ENCODE measurements around the gene PAK2. TPM values are rescaled to one million over a fixed set of nuclear protein-coding genes. Genes with fewer than 3 reads are reported as not detected.
A peak's percentile ranks its signal among the peaks of the same experiment; 100 is the strongest.
"Not testable (repeated sequence)": the region's sequence is repeated elsewhere in the genome, so short reads cannot be mapped to it uniquely, and the experiment has no call there.

PAK2 gene
- total RNA-seq, 1 donor from 2014 or later, result 36.9 TPM

DNA sequence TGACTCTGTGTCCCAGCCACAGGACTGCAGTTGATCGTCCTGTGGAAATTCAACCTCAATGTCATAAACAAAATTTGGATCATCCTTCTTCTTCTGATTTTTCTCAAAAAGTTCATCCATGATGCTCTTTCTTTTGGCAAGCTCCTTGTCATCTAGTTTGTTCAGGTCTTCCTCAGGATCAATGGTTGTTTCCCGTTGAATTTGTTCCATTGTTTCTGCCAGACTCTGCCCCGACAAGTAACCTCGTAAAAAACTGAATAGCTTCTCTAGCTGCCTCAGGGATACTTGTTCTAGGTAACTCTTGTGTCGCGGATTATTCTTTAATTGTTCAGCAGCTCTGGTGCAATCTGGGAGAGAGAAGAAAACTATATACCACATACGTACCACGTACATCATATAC lies 32.1 kb upstream of the PAK2 start:
- FAIRE-seq, result no peak
- no peaks in the 10 kb centered on the region for H3K27me3 ChIP-seq (ENCODE audit: control insufficient read depth, insufficient read depth, low read length)
- TF ChIP-seq, protein P1, sequence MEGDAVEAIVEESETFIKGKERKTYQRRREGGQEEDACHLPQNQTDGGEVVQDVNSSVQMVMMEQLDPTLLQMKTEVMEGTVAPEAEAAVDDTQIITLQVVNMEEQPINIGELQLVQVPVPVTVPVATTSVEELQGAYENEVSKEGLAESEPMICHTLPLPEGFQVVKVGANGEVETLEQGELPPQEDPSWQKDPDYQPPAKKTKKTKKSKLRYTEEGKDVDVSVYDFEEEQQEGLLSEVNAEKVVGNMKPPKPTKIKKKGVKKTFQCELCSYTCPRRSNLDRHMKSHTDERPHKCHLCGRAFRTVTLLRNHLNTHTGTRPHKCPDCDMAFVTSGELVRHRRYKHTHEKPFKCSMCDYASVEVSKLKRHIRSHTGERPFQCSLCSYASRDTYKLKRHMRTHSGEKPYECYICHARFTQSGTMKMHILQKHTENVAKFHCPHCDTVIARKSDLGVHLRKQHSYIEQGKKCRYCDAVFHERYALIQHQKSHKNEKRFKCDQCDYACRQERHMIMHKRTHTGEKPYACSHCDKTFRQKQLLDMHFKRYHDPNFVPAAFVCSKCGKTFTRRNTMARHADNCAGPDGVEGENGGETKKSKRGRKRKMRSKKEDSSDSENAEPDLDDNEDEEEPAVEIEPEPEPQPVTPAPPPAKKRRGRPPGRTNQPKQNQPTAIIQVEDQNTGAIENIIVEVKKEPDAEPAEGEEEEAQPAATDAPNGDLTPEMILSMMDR (IDR thresholded peaks at IDR 0.05; ENCODE audit: insufficient read depth, low read length, severe bottlenecking), result no peak
- H3K4me3 ChIP-seq (ENCODE audit: low read depth, low read length), result no peak overlapping the region
- no peaks in the 10 kb centered on the region for H3K36me3 ChIP-seq (ENCODE audit: control insufficient read depth, insufficient read depth, low read length)
- no peak for DNase-seq (ENCODE audit: low read depth)

DNA sequence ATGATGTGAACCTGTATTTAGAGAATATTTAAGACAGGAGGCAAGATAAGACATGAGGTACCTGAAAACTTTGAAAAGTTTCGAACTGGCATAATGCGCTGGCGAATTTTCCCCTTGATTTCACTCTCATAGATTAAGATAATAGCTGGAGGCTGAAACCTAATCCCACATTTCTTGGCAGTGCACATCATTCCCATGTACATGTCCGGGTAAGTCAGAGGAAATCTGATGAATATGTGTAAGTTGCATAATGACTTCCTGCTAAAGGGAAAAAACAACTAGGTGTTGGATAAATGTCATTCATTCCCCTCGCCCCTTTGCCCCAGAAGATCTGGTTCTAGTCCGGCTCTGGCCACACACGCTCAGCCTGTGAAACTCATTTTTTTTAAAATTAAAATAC lies 31.2 kb upstream of the PAK2 start:
- Histone ChIP-seq H3K27me3 (ENCODE audit: control insufficient read depth, insufficient read depth, low read length) (no peaks in the 10 kb centered on the region), H3K4me3 (ENCODE audit: low read depth, low read length) (no peak overlapping the region), H3K36me3 (ENCODE audit: control insufficient read depth, insufficient read depth, low read length) (no peaks in the 10 kb centered on the region)
- TF ChIP-seq, protein P1 (IDR thresholded peaks at IDR 0.05; ENCODE audit: insufficient read depth, low read length, severe bottlenecking), result no peak
- FAIRE-seq, result no peak
- DNase-seq (ENCODE audit: low read depth), result peak; percentile 77

DNA sequence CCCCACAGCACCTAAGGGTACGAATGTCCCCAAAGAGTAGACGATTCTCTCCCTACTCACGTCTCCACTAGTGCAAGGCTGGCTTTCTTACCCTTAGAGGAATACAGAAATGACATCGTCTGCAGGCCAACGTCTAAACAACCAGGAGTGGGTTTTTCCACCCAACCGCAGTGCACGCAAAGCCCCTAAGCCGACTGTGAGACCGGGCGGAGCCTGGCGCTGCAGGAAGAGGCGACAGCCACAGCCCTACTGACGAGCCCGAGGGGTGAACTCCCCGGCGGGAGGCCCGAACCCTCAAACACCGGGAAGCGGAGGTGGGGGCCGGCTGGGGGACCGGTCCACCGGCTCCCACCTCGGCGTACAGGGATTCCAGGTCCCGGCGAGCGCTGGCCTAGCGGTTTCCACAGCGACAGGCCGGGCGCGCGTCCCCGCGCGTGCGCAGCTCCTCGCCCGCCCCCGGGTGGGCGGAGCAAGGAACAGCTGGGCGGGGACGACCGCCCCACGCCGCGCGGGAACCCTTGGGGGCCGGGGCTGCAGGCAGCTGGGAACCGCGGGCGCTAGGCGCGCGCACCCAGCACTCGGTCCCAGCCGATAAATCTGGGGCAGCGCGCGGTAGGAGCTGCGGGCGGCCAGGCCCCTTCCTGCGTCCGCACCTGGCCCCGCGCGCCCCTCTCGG lies 27.7 kb upstream of the PAK2 start, which contains the start of the genes CEP19 and PIGX:
TSS of gene CEP19 (minus strand) at position 413 of the 676 bp plus-strand sequence. CDS start 3,593 bp downstream, outside the sequence.
TSS of gene PIGX (plus strand) at position 540 of the 676 bp plus-strand sequence.
- FAIRE-seq (no peak), DNase-seq (ENCODE audit: low read depth) (peak; percentile 53)
- peak within 1 kb of the TSS; percentile 69 for H3K4me3 ChIP-seq (ENCODE audit: low read depth, low read length)
- no peaks in the 10 kb centered on the region for H3K36me3 ChIP-seq (ENCODE audit: control insufficient read depth, insufficient read depth, low read length)
- H3K27me3 ChIP-seq (ENCODE audit: control insufficient read depth, insufficient read depth, low read length), result no peaks in the 10 kb centered on the region
- TF ChIP-seq, protein P1 (IDR thresholded peaks at IDR 0.05; ENCODE audit: insufficient read depth, low read length, severe bottlenecking), result no peak

DNA sequence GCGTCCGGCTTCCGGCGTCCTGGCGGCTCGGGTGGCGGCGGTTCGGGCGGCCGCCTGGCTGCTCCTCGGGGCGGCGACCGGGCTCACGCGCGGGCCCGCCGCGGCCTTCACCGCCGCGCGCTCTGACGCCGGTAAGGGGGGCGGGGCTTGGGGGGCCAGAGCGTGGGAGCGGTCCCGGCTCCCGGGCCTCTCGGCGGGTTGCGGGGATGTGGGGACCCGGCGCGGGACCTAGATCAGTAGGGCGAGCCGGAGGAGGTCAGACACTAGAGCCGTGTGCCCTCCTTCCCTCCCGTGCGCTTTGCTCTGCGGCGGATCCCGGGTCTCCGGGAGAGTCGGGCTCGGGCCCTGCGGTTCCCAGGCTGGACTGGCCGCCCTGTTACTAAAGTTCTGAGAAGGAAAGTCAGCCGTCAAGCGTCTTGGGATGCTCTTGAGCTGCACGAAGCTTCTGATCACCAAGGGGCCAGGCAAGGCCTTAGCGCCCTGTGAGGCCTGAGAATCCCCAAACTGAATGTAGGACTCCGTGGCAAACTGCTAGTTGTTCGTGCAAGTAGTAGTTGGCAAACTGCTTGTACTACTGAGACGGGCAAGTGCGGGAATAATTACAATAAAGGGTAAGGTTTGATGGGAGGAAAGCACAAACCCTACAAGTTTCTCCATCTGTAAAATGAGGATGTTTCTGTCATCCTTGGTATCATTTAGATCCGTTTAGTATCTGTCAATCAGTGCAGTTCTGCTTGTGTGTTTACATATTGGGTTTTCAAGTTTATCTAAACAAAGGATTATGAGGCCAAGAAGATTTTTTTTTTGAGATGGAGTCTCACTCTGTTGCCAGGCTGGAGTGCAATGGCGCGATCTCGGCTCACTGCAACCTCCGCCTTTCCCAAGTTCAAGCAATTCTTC lies 26.9 kb upstream of the PAK2 start:
- peak overlapping the region; percentile 69 for H3K4me3 ChIP-seq (ENCODE audit: low read depth, low read length)
- no peaks in the 10 kb centered on the region for H3K36me3 ChIP-seq (ENCODE audit: control insufficient read depth, insufficient read depth, low read length)
- FAIRE-seq, result no peak
- TF ChIP-seq, protein P1 (IDR thresholded peaks at IDR 0.05; ENCODE audit: insufficient read depth, low read length, severe bottlenecking), result no peak
- peak; percentile 32 for DNase-seq (ENCODE audit: low read depth)
- no peaks in the 10 kb centered on the region for H3K27me3 ChIP-seq (ENCODE audit: control insufficient read depth, insufficient read depth, low read length)

DNA sequence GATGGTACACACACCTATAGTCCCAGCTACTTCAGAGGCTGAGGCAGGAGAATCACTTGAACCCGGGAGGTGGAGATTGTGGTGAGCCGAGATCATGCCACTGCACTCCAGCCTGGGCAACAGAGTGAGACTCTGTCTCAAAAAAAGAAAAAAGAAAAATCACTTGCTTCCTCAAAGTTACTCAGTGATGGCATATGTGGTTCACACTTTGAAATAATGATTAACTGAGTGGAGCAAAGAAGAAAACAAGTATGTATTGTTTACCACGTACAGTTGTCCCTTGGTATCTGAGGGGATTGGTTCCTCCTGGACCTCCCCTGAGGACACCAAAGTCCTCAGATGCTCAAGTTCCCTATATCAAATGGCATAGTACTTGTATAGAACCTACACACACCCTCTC lies 22.5 kb upstream of the PAK2 start:
- H3K36me3 ChIP-seq (ENCODE audit: control insufficient read depth, insufficient read depth, low read length); DNase-seq (ENCODE audit: low read depth); FAIRE-seq; H3K4me3 ChIP-seq (ENCODE audit: low read depth, low read length); H3K27me3 ChIP-seq (ENCODE audit: control insufficient read depth, insufficient read depth, low read length): not testable (repeated sequence)

DNA sequence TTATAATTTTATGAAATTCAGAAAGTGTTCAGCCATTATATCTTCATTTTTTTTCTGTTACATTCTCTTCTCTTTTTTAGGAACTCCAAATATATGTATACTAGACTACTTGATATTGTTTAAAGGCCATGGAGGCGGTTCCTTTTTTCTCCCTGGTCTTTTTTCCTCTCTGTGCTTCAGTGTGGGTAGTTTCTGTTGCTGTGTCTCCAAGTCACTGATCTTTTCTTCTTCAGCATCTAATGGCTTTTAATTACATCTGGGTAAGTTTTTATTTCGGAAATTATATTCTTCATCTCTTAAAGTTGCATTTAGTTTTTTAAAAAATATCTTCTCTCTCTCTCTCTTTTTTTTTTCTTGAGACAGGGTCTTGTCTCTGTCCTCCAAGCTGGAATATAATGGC lies 18.6 kb upstream of the PAK2 start:
- Histone ChIP-seq H3K36me3 (ENCODE audit: control insufficient read depth, insufficient read depth, low read length) (no peaks in the 10 kb centered on the region), H3K27me3 (ENCODE audit: control insufficient read depth, insufficient read depth, low read length) (no peaks in the 10 kb centered on the region), H3K4me3 (ENCODE audit: low read depth, low read length) (no peak overlapping the region)
- FAIRE-seq, result no peak
- TF ChIP-seq, protein P1 (IDR thresholded peaks at IDR 0.05; ENCODE audit: insufficient read depth, low read length, severe bottlenecking), result no peak
- DNase-seq (ENCODE audit: low read depth), result no peak

All from bronchial epithelial cell (primary cell).